CD4-positive, alpha-beta T cell (primary cell): ENCODE measurements around the gene SCN8A. TPM values are rescaled to one million over a fixed set of nuclear protein-coding genes. Genes with fewer than 3 reads are reported as not detected.

Source experiments
- ATAC-seq: fragments of 200-7000 bp; cut with Tn5 transposase; one replicate; pipeline ENCODE4 v1.10.0; 2022; ENCODE audit warnings: mild to moderate bottlenecking; ENCODE audit not compliant: poor library complexity
- CTCF ChIA-PET: fragments of 350-600 bp; sonication (Branson Sonifier 250); formaldehyde crosslinking; loops from one replicate; lab custom pipeline; 2021; ENCODE audit warnings: antibody characterized with exemption, inconsistent platforms; lab: Charles Lee
- POLR2A ChIA-PET: fragments of 350-600 bp; sonication (Branson Sonifier 250); formaldehyde crosslinking; loops from one replicate; lab custom pipeline; 2021; ENCODE audit warnings: antibody characterized with exemption, inconsistent platforms; lab: Charles Lee
- DNase-seq, 14 experiments: peaks; one replicate each; pipeline ENCODE4 v3.0.0-alpha.2; 2013 to 2020; ENCODE audit warnings: mixed read lengths in 2 of 14
- H3K27ac ChIP-seq, 2 donors: one replicate each; pipeline versions ENCODE4 v1.5.1 to v1.7.0; 2013; ENCODE audit warnings: low read length in 2 of 2, low read depth in 1 of 2, mild to moderate bottlenecking in 1 of 2
- H3K27me3 ChIP-seq, 2 experiments: 1 replicate in 1 of 2; 2 replicates in 1 of 2; pipeline versions ENCODE4 v1.6.1 to v1.7.0; 2013; ENCODE audit warnings: low read length in 2 of 2, control low read depth in 1 of 2, mild to moderate bottlenecking in 1 of 2, moderate library complexity in 1 of 2; ENCODE audit not compliant: insufficient read depth in 2 of 2, control insufficient read depth in 1 of 2
- H3K36me3 ChIP-seq: one replicate; pipeline ENCODE4 v1.6.1; 2013; ENCODE audit warnings: low read length, control low read depth; ENCODE audit not compliant: insufficient read depth
- H3K4me1 ChIP-seq: one replicate; pipeline ENCODE4 v1.6.1; 2013; ENCODE audit warnings: low read length, control low read depth; ENCODE audit not compliant: insufficient read depth
- H3K4me3 ChIP-seq: one replicate; pipeline ENCODE4 v1.5.1; 2013; ENCODE audit warnings: mild to moderate bottlenecking, low read length, moderate library complexity
- H3K9me3 ChIP-seq, 2 experiments: 1 replicate in 1 of 2; 2 replicates in 1 of 2; pipeline versions ENCODE4 v1.6.1 to v1.7.0; 2013; ENCODE audit warnings: low read length in 2 of 2, mild to moderate bottlenecking in 2 of 2, control low read depth in 1 of 2, moderate library complexity in 1 of 2; ENCODE audit not compliant: control insufficient read depth in 1 of 2, insufficient read depth in 1 of 2
- H3K27ac Mint-ChIP-seq: one replicate; pipeline ENCODE4 v1.8.0; 2020; ENCODE audit warnings: mixed read lengths
- H3K27me3 Mint-ChIP-seq: one replicate; pipeline ENCODE4 v1.8.0; 2021; ENCODE audit warnings: mixed read lengths
- H3K36me3 Mint-ChIP-seq: one replicate; pipeline ENCODE4 v1.8.0; 2021; ENCODE audit warnings: low read depth, mixed read lengths
- H3K4me1 Mint-ChIP-seq: one replicate; pipeline ENCODE4 v1.8.0; 2021; ENCODE audit warnings: low read depth, mixed read lengths
- H3K4me3 Mint-ChIP-seq: one replicate; pipeline ENCODE4 v1.8.0; 2020; ENCODE audit warnings: mild to moderate bottlenecking, mixed read lengths
- H3K9me3 Mint-ChIP-seq: one replicate; pipeline ENCODE4 v1.8.0; 2020; ENCODE audit warnings: mixed read lengths
- intact Hi-C, 2 experiments: fragments of 100-400 bp; cut with DNase I in 1 of 2; cut with micrococcal nuclease in 1 of 2; formaldehyde crosslinking; loops; one replicate each; pipeline versions ENCODE4 v1.15.1 to v1.9.0; 2023 to 2025; cut with DNase I, micrococcal nuclease
- total RNA-seq, 174 experiments: library from RNA in 2 of 174; stranded (reverse) in 2 of 174; gene quantifications; one replicate each; pipeline ENCODE4 v1.2.3 and lab custom pipeline; 2021 to 2026
- TF ChIP-seq, protein P1 (sequence below): fragments of 200-600 bp; IDR thresholded peaks from one replicate; pipeline ENCODE4 v1.8.0; 2022; ENCODE audit warnings: antibody characterized with exemption, mild to moderate bottlenecking

The SCN8A gene
- total RNA-seq, 2 experiments from 2014 or later: 0.14 to 0.36 TPM

DNA sequence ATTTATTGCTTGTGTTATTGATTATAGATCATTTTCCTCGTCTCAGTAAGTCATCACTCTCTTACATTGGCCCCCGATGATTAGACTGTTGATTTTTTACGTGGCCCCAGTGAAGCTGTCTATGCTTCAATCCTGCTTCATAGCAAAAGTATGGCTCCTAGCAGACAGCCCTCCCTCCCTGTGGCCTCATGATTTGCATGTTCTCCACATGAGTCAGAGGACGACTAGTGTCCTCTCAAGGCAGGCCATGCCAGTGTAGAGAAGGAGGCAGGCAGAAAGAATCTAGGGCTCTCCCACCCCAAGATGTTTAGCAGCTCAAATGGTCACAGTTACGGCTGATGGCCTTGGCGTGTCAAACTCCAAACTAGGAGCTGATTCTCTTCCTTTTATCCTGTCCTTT is 197.8 kb downstream of the SCN8A start:
- Histone ChIP-seq H3K4me3 (no peak overlapping the region), H3K27me3 (no peaks in the 10 kb centered on the region), H3K27ac (no peak overlapping the region), H3K36me3 (no peaks in the 10 kb centered on the region), H3K4me1 (no peaks in the 10 kb centered on the region), H3K9me3 (no peaks in the 10 kb centered on the region)
- intact Hi-C loops: no loop called here
- Mint-ChIP-seq H3K4me3 (no peak overlapping the region), H3K36me3 (no peaks in the 10 kb centered on the region), H3K9me3 (no peaks in the 10 kb centered on the region), H3K27me3 (no peaks in the 10 kb centered on the region), H3K4me1 (no peaks in the 10 kb centered on the region), H3K27ac (no peak overlapping the region)
- TF ChIP-seq, protein P1, sequence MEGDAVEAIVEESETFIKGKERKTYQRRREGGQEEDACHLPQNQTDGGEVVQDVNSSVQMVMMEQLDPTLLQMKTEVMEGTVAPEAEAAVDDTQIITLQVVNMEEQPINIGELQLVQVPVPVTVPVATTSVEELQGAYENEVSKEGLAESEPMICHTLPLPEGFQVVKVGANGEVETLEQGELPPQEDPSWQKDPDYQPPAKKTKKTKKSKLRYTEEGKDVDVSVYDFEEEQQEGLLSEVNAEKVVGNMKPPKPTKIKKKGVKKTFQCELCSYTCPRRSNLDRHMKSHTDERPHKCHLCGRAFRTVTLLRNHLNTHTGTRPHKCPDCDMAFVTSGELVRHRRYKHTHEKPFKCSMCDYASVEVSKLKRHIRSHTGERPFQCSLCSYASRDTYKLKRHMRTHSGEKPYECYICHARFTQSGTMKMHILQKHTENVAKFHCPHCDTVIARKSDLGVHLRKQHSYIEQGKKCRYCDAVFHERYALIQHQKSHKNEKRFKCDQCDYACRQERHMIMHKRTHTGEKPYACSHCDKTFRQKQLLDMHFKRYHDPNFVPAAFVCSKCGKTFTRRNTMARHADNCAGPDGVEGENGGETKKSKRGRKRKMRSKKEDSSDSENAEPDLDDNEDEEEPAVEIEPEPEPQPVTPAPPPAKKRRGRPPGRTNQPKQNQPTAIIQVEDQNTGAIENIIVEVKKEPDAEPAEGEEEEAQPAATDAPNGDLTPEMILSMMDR: no peak
- CTCF ChIA-PET: no interaction called here
- DNase-seq (no peak), ATAC-seq (no peak)
- POLR2A ChIA-PET: no interaction called here

DNA sequence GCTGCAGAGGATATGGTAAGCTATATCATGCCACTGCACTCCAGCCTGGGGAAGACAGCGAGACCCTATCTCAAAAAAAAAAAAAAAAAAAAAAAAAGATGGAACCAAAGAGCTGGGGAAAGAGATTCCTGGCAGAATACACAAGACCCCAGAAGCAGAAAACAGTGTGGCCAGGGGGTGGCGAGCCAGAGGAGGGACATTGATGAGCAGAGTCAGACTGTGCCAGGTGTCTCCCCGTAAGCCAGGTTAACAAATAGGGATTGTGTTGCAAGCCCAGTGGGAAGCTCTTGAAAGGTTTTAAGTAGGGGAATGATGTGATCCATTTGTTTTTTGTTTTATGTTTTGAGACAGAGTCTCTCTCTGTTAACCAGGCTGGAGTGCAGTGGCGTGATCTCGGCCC is 201.4 kb downstream of the SCN8A start:
- H3K4me3 Mint-ChIP-seq: no peak overlapping the region
- POLR2A ChIA-PET: no interaction called here
- Histone ChIP-seq H3K9me3 (no peaks in the 10 kb centered on the region), H3K4me1 (no peaks in the 10 kb centered on the region), H3K27me3 (no peaks in the 10 kb centered on the region), H3K27ac (no peak overlapping the region), H3K4me3 (no peak overlapping the region), H3K36me3 (no peaks in the 10 kb centered on the region)
- intact Hi-C loops: no loop called here
- H3K4me1 Mint-ChIP-seq: no peaks in the 10 kb centered on the region
- no peak overlapping the region for H3K27ac Mint-ChIP-seq
- no peaks in the 10 kb centered on the region for H3K27me3 Mint-ChIP-seq
- H3K9me3 Mint-ChIP-seq: no peaks in the 10 kb centered on the region
- TF ChIP-seq, protein P1: no peak
- DNase-seq (no peak), ATAC-seq (no peak)
- H3K36me3 Mint-ChIP-seq: no peaks in the 10 kb centered on the region
- CTCF ChIA-PET: interaction anchor here (1.1 kb wide), 1 partner anchor 31 kb away, joined by 3 read pairs; no protein-coding TSS in a partner anchor

DNA sequence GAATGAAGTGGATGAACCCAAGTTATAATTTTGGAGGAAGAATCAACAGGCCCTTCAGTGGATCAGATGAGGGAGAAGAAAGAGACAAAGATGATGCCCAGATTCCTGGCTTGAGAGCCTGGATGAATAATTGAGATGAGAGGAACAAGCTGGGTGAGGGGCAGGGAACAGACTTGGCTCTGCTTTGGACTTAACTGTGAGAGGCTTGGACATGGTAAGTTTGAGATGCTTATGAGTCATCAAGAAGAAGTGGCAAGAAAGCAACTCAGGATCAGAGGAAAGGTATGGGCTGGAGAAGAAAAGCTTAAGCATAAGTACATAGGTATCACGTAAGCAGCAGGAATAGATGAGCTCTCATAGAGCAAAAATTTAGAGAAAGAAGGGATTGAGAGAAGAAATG is 202.2 kb downstream of the SCN8A start:
- Histone ChIP-seq H3K27me3 (no peaks in the 10 kb centered on the region), H3K4me1 (no peaks in the 10 kb centered on the region), H3K27ac (no peak overlapping the region), H3K9me3 (no peaks in the 10 kb centered on the region), H3K4me3 (no peak overlapping the region), H3K36me3 (no peaks in the 10 kb centered on the region)
- ATAC-seq (no peak), DNase-seq (no peak)
- TF ChIP-seq, protein P1: no peak
- H3K4me3 Mint-ChIP-seq: no peak overlapping the region
- intact Hi-C loops: no loop called here
- H3K27ac Mint-ChIP-seq: no peak overlapping the region
- ChIA-PET CTCF (no interaction called here), POLR2A (no interaction called here)
- H3K36me3 Mint-ChIP-seq: no peaks in the 10 kb centered on the region
- no peaks in the 10 kb centered on the region for H3K4me1 Mint-ChIP-seq
- no peaks in the 10 kb centered on the region for H3K9me3 Mint-ChIP-seq
- no peaks in the 10 kb centered on the region for H3K27me3 Mint-ChIP-seq
